HL-60 (cell line): Measurements from ENCODE around the gene ACCS.

ENCODE experiments used
- DNase-seq, 2 experiments: peaks; one replicate each; pipeline ENCODE4 v3.0.0-alpha.2; 2010 to 2020; ENCODE audit warnings: low read depth in 1 of 2, low spot score in 1 of 2
- H3K27ac ChIP-seq: fragments of 250-450 bp; sonication (Bioruptor Pico); replicated peaks from 2 replicates; pipeline ENCODE4 v1.5.1; 2020; ENCODE audit warnings: mild to moderate bottlenecking, moderate library complexity
- H3K27me3 ChIP-seq: fragments of 250-450 bp; sonication (Bioruptor Pico); 2 replicates; pipeline ENCODE4 v1.5.1; 2021; ENCODE audit warnings: mild to moderate bottlenecking, moderate library complexity; ENCODE audit not compliant: insufficient read depth, poor library complexity, severe bottlenecking
- H3K4me3 ChIP-seq: replicated peaks from 2 replicates; pipeline ENCODE4 v1.5.1; 2011; ENCODE audit warnings: mild to moderate bottlenecking, control low read depth, low read length; ENCODE audit not compliant: insufficient read depth
- GABPA ChIP-seq: IDR thresholded peaks from 2 replicates; pipeline ENCODE4 v1.6.1; 2012; ENCODE audit warnings: low read depth
- POLR2AphosphoS5 ChIP-seq: IDR thresholded peaks from 2 replicates; pipeline ENCODE4 v1.6.1; 2012; ENCODE audit warnings: low read depth
- SPI1 ChIP-seq: IDR thresholded peaks from 2 replicates; pipeline ENCODE4 v1.6.1; 2012; ENCODE audit warnings: low read depth, mild to moderate bottlenecking, borderline replicate concordance
- TF ChIP-seq, protein P1 (sequence below): IDR thresholded peaks from one replicate; pipeline ENCODE4 v1.5.1; 2011; ENCODE audit warnings: low read length, control low read depth, inconsistent platforms; ENCODE audit not compliant: insufficient read depth
- TF ChIP-seq, protein P2 (sequence below): IDR thresholded peaks from 2 replicates; pipeline ENCODE4 v1.6.1; 2012; ENCODE audit warnings: low read depth; ENCODE audit not compliant: insufficient replicate concordance

ACCS gene

DNA sequence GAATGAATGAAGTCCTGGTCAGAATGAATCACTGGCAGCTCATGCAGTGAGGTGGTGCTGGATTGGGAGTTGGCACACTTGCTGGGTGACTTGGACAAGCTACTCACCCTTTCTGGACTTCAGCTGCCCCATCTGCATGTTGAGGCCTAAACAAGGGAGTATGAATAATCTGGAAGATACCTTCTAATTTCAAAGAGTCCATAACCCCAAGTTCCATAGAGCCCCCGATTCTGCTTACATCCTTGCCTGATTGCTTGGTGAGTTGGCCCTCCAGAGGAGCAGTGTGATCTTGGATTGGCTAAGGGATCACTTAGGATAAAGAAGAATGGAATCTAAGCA, 36.6 kb upstream of the ACCS start:
- H3K27ac ChIP-seq = no peak overlapping the region
- TF ChIP-seq, protein P1, sequence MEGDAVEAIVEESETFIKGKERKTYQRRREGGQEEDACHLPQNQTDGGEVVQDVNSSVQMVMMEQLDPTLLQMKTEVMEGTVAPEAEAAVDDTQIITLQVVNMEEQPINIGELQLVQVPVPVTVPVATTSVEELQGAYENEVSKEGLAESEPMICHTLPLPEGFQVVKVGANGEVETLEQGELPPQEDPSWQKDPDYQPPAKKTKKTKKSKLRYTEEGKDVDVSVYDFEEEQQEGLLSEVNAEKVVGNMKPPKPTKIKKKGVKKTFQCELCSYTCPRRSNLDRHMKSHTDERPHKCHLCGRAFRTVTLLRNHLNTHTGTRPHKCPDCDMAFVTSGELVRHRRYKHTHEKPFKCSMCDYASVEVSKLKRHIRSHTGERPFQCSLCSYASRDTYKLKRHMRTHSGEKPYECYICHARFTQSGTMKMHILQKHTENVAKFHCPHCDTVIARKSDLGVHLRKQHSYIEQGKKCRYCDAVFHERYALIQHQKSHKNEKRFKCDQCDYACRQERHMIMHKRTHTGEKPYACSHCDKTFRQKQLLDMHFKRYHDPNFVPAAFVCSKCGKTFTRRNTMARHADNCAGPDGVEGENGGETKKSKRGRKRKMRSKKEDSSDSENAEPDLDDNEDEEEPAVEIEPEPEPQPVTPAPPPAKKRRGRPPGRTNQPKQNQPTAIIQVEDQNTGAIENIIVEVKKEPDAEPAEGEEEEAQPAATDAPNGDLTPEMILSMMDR = no peak
- TF ChIP-seq GABPA (no peak), POLR2AphosphoS5 (no peak), SPI1 (no peak)
- TF ChIP-seq, protein P2, sequence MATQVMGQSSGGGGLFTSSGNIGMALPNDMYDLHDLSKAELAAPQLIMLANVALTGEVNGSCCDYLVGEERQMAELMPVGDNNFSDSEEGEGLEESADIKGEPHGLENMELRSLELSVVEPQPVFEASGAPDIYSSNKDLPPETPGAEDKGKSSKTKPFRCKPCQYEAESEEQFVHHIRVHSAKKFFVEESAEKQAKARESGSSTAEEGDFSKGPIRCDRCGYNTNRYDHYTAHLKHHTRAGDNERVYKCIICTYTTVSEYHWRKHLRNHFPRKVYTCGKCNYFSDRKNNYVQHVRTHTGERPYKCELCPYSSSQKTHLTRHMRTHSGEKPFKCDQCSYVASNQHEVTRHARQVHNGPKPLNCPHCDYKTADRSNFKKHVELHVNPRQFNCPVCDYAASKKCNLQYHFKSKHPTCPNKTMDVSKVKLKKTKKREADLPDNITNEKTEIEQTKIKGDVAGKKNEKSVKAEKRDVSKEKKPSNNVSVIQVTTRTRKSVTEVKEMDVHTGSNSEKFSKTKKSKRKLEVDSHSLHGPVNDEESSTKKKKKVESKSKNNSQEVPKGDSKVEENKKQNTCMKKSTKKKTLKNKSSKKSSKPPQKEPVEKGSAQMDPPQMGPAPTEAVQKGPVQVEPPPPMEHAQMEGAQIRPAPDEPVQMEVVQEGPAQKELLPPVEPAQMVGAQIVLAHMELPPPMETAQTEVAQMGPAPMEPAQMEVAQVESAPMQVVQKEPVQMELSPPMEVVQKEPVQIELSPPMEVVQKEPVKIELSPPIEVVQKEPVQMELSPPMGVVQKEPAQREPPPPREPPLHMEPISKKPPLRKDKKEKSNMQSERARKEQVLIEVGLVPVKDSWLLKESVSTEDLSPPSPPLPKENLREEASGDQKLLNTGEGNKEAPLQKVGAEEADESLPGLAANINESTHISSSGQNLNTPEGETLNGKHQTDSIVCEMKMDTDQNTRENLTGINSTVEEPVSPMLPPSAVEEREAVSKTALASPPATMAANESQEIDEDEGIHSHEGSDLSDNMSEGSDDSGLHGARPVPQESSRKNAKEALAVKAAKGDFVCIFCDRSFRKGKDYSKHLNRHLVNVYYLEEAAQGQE = no peak
- H3K27me3 ChIP-seq = no peaks in the 10 kb centered on the region
- DNase-seq = no peak
- H3K4me3 ChIP-seq = no peak overlapping the region

DNA sequence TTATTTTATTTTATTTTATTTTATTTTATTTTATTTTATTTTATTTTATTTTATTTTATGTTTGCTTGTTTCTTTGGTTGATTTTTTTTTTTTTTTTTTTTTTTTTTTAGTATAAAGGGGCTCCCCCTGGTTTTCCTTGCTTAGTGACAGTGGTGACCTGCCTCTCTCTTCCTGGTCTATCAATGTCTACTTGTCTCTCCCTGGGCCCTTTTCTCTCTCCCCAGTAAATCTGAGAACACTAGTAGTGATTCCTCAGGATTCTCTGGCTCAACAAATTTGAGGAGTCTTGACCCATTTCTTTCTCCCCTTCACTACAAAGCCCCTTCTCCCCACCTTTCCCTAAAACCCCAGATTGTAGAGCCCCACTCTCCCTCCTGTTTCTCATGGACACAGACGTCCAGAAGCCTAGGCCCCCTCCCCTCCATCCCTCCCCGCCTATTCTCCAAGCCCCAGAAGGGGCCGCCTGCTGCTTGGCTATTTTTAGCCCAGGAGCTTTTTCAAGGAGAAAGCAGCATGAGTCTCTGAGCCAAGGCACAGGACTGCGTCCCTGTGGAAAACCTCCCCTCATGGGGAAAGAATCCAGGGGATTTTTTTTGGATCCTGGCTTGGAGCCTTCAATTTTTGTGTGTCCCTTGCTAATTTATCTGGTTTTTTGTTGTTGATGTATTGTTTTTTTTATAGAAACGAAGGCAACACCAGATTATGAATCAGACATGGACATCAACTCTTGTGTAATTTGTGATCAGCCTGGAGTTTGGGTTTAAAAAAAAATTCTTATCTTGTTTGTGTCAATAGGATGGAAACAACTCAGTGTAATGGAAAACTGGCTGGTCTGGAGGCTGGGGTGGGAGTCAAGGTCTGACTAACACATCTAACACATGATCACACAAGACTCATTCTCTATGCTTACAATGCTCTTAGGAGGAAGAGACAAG, 35.8 kb upstream of the ACCS start:
- H3K4me3 ChIP-seq = no peak overlapping the region
- no peak for DNase-seq
- no peak overlapping the region for H3K27ac ChIP-seq

DNA sequence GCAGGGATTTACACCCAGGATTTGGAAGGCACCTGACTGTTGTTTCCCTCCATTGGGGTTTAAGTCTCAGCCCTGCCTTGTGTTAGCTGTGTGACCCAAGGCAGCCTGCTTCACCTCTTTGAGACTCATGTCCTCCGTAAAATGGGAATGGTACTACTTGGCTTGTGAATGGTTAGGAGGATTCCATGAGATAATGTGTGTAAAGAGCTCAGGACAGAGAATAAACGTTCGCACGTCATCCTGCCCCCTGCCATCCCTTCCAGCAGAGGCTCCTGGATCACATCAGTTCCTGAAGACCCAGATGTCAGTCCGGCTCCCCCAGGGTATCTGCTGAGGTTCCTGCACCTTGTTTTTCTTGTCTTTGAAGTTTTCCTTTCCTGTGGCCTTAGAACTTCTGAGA, 35.1 kb upstream of the ACCS start:
- H3K27me3 ChIP-seq = no peaks in the 10 kb centered on the region
- H3K27ac ChIP-seq = no peak overlapping the region
- H3K4me3 ChIP-seq = no peak overlapping the region
- TF ChIP-seq GABPA (no peak), POLR2AphosphoS5 (no peak), SPI1 (no peak)
- TF ChIP-seq, protein P2 = no peak
- TF ChIP-seq, protein P1 = no peak
- DNase-seq = no peak

More for the DNA sequence above, 35.8 kb upstream of the ACCS start:
- TF ChIP-seq POLR2AphosphoS5 (no peak), GABPA (no peak), SPI1 (no peak)
- TF ChIP-seq, protein P2 = no peak
- TF ChIP-seq, protein P1 = no peak
- no peaks in the 10 kb centered on the region for H3K27me3 ChIP-seq
